ENCODE results near the gene ADD3. TPM values are rescaled to one million over a fixed set of nuclear protein-coding genes. Genes with fewer than 3 reads are reported as not detected.
"Not testable (repeated sequence)": the region's sequence is repeated elsewhere in the genome, so short reads cannot be mapped to it uniquely, and the experiment has no call there.

ADD3 gene
- total and polyA plus RNA-seq, 2 experiments from 2014 or later = 133 to 1,101 TPM

- Histone ChIP-seq H4K20me1 (ENCODE audit: insufficient read depth) (peaks cover 2% of the 10 kb centered on the region; the same call in 1 of the 2 replicates), H3K9me3 (ENCODE audit: low read depth) (no peaks in the 10 kb centered on the region), H3F3A (ENCODE audit: insufficient read depth) (no peaks in the 10 kb centered on the region; the same call in 1 of the 2 replicates), H3K27me3 (replicated peaks; ENCODE audit: insufficient read depth) (no peaks in the 10 kb centered on the region), H2AFZ (no peak overlapping the region), H3K9me2 (ENCODE audit: insufficient read depth) (no peaks in the 10 kb centered on the region), H3K36me3 (ENCODE audit: low read depth) (peaks cover 3% of the 10 kb centered on the region; the same call in 1 of the 2 replicates), H3K4me1 (ENCODE audit: insufficient read depth) (peaks cover 43% of the 10 kb centered on the region), H3K79me2 (ENCODE audit: insufficient read depth) (peaks cover 99% of the 10 kb centered on the region), H3K9ac (no peak overlapping the region), H3K27ac (no peak overlapping the region), H3K4me3 (no peak overlapping the region), H3K4me2 (ENCODE audit: unreplicated experiment) (no peak overlapping the region)
- 95 to 99% methylated on average over 2 of the region's 2 CpGs for WGBS, 2 experiments (ENCODE audit: low coverage in 1 of 2, low lambda C conversion rate in 2 of 2, missing lambda C conversion rate in 2 of 2)
- DNase-seq = no peak
- TF ChIP-seq EZH2 (IDR thresholded peaks at IDR 0.05; ENCODE audit: insufficient read depth, poor library complexity, severe bottlenecking) = no peak
- TF ChIP-seq EZH2phosphoT487 (IDR thresholded peaks at IDR 0.05; ENCODE audit: insufficient read depth, low read depth) = no peak
- in situ Hi-C loops (cut with MboI) = no loop called here
Observed at GRCh38 chr10:110045772-110046171, 38.0 kb downstream of the ADD3 start.

GRCh38 chr10:110048145-110048544 is 40.4 kb downstream of the ADD3 start:
- H3K36me3 ChIP-seq (ENCODE audit: low read depth); H3K9me2 ChIP-seq (ENCODE audit: insufficient read depth); H3K27ac ChIP-seq; DNase-seq; H3F3A ChIP-seq (ENCODE audit: insufficient read depth); in situ Hi-C loops (cut with MboI); H2AFZ ChIP-seq; H3K9ac ChIP-seq; H3K4me3 ChIP-seq; H3K27me3 ChIP-seq (replicated peaks; ENCODE audit: insufficient read depth); H4K20me1 ChIP-seq (ENCODE audit: insufficient read depth); H3K9me3 ChIP-seq (ENCODE audit: low read depth); H3K4me2 ChIP-seq (ENCODE audit: unreplicated experiment): not testable (repeated sequence)
- peaks cover 99% of the 10 kb centered on the region for H3K79me2 ChIP-seq (ENCODE audit: insufficient read depth)
- peaks cover 27% of the 10 kb centered on the region for H3K4me1 ChIP-seq (ENCODE audit: insufficient read depth)
- WGBS, 2 experiments (ENCODE audit: low coverage in 1 of 2, low lambda C conversion rate in 2 of 2, missing lambda C conversion rate in 2 of 2) = 93 to 98% methylated on average over 2 of the region's 2 CpGs

GRCh38 chr10:110048781-110049180 is 41.0 kb downstream of the ADD3 start:
- Histone ChIP-seq H4K20me1 (ENCODE audit: insufficient read depth) (peaks cover 4% of the 10 kb centered on the region; the same call in 1 of the 2 replicates), H2AFZ (no peak overlapping the region), H3K27ac (no peak overlapping the region), H3K9ac (no peak overlapping the region), H3K9me2 (ENCODE audit: insufficient read depth) (no peaks in the 10 kb centered on the region), H3K9me3 (ENCODE audit: low read depth) (no peaks in the 10 kb centered on the region), H3K4me1 (ENCODE audit: insufficient read depth) (peaks cover 26% of the 10 kb centered on the region), H3K27me3 (replicated peaks; ENCODE audit: insufficient read depth) (no peaks in the 10 kb centered on the region), H3K36me3 (ENCODE audit: low read depth) (peaks cover 7% of the 10 kb centered on the region; the same call in 1 of the 2 replicates), H3K4me2 (ENCODE audit: unreplicated experiment) (no peak overlapping the region), H3F3A (ENCODE audit: insufficient read depth) (no peaks in the 10 kb centered on the region), H3K79me2 (ENCODE audit: insufficient read depth) (peaks cover 99% of the 10 kb centered on the region), H3K4me3 (no peak overlapping the region)
- TF ChIP-seq EZH2 (IDR thresholded peaks at IDR 0.05; ENCODE audit: insufficient read depth, poor library complexity, severe bottlenecking) = no peak
- no peak for TF ChIP-seq EZH2phosphoT487 (IDR thresholded peaks at IDR 0.05; ENCODE audit: insufficient read depth, low read depth)
- in situ Hi-C loops (cut with MboI) = no loop called here
- WGBS, 2 experiments (ENCODE audit: low coverage in 1 of 2, low lambda C conversion rate in 2 of 2, missing lambda C conversion rate in 2 of 2) = 46 to 60% methylated on average over 1 of the region's 1 CpG
- no peak for DNase-seq

DNA sequence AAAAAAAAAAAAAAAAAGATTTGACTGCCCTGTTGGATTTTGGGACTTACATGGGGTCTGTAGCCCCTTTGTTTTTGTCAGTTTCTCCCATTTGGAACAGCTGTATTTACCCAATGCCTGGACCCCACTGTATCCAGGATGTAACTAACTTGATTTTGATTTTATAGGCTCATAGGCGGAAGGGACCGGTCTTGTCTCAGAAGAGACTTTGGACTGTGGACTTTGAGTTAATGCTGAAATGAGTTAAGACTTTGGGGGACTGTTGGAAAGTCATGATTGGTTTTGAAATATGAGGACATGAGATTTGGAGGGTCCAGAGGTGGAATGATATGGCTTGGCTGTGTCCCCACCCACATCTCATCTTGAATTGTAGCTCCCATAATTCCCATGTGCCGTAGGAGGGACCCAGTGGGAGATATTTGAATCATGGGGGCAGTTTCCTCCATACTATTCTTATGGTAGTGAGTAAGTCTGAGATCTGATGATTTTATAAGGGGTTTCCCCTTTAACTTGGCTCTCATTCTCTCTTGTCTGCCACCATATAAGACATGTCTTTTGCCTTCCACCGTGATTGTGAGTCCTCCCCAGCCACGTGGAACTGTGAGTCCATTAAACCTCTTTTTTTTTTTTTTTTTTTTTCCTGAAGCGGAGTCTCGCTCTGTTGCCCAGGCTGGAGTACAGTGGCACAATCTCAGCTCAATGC is 42.3 kb downstream of the ADD3 start:
- H3K4me3 ChIP-seq; H2AFZ ChIP-seq; in situ Hi-C loops (cut with MboI); H3K9me2 ChIP-seq (ENCODE audit: insufficient read depth); DNase-seq; H3K9me3 ChIP-seq (ENCODE audit: low read depth); H3K27ac ChIP-seq; H3K4me2 ChIP-seq (ENCODE audit: unreplicated experiment); H3K36me3 ChIP-seq (ENCODE audit: low read depth); H3K9ac ChIP-seq; H3K27me3 ChIP-seq (replicated peaks; ENCODE audit: insufficient read depth); H3F3A ChIP-seq (ENCODE audit: insufficient read depth); H4K20me1 ChIP-seq (ENCODE audit: insufficient read depth): not testable (repeated sequence)
- 87 to 91% methylated on average over 5 to 7 of the region's 7 CpGs for WGBS, 2 experiments (ENCODE audit: low coverage in 1 of 2, low lambda C conversion rate in 2 of 2, missing lambda C conversion rate in 2 of 2)
- peaks cover 23% of the 10 kb centered on the region for H3K4me1 ChIP-seq (ENCODE audit: insufficient read depth)
- peaks cover 99% of the 10 kb centered on the region for H3K79me2 ChIP-seq (ENCODE audit: insufficient read depth)

GRCh38 chr10:110051487-110051886 is 43.7 kb downstream of the ADD3 start:
- in situ Hi-C loops (cut with MboI) = no loop called here
- no peak for DNase-seq
- Histone ChIP-seq H3K4me2 (ENCODE audit: unreplicated experiment) (no peak overlapping the region), H3K27me3 (replicated peaks; ENCODE audit: insufficient read depth) (no peaks in the 10 kb centered on the region), H3K9me2 (ENCODE audit: insufficient read depth) (no peaks in the 10 kb centered on the region), H4K20me1 (ENCODE audit: insufficient read depth) (peaks cover 4% of the 10 kb centered on the region; the same call in 1 of the 2 replicates), H3K4me3 (no peak overlapping the region), H3K9me3 (ENCODE audit: low read depth) (no peaks in the 10 kb centered on the region), H2AFZ (no peak overlapping the region), H3F3A (ENCODE audit: insufficient read depth) (peaks cover 7% of the 10 kb centered on the region), H3K79me2 (ENCODE audit: insufficient read depth) (peaks cover 99% of the 10 kb centered on the region), H3K9ac (no peak overlapping the region), H3K27ac (no peak overlapping the region), H3K36me3 (ENCODE audit: low read depth) (peaks cover 7% of the 10 kb centered on the region; the same call in 1 of the 2 replicates), H3K4me1 (ENCODE audit: insufficient read depth) (peaks cover 31% of the 10 kb centered on the region)
- WGBS, 2 experiments (ENCODE audit: low coverage in 1 of 2, low lambda C conversion rate in 2 of 2, missing lambda C conversion rate in 2 of 2) = 100% methylated on average over 2 of the region's 2 CpGs
- TF ChIP-seq EZH2phosphoT487 (IDR thresholded peaks at IDR 0.05; ENCODE audit: insufficient read depth, low read depth) = no peak
- no peak for TF ChIP-seq EZH2 (IDR thresholded peaks at IDR 0.05; ENCODE audit: insufficient read depth, poor library complexity, severe bottlenecking)

Data from GM23248 (cell line).